Astrocyte (in vitro differentiated cells and primary cell): Measurements from ENCODE around the gene MS4A4E.

Experiments
- CTCF ChIP-seq: IDR thresholded peaks from 2 replicates; pipeline ENCODE4 v1.5.1; 2011; ENCODE audit warnings: low read depth, mild to moderate bottlenecking, inconsistent platforms, low read length, moderate library complexity; ENCODE audit not compliant: insufficient read depth
- EZH2 ChIP-seq: IDR thresholded peaks from 2 replicates; pipeline ENCODE4 v1.6.1; 2012; ENCODE audit warnings: mild to moderate bottlenecking, low read length, inconsistent platforms; ENCODE audit not compliant: insufficient read depth

GRCh38 chr11:60159284-60159683 lies 83.7 kb downstream of the MS4A4E start:
- TF ChIP-seq EZH2, result no peak
- no peak for TF ChIP-seq CTCF
